ENCODE measurements around the gene DPP9. TPM values are rescaled to one million over a fixed set of nuclear protein-coding genes. Genes with fewer than 3 reads are reported as not detected.

Gene DPP9
- total RNA-seq, result 10 to 100 TPM; 44.0 to 54.6 TPM

GRCh38 chr19:4723595-4724514 is at the start of gene DPP9:
Gene DPP9, minus strand, starts transcription at chr19:4723842. Its CDS starts 3,936 bp downstream, at chr19:4719906.

GRCh38 chr19:4669723-4670480 is 53.7 kb downstream of the DPP9 start, which contains the start of gene MYDGF:
Gene MYDGF, minus strand, starts transcription at chr19:4670342. Its CDS starts 8 bp downstream, at chr19:4670334.

GRCh38 chr19:4638828-4639530 is 84.7 kb downstream of the DPP9 start, which contains the start of gene TNFAIP8L1:
Gene TNFAIP8L1, plus strand, starts transcription at chr19:4639516. Its CDS starts 12,354 bp downstream, at chr19:4651870.

Small RNAs within 50 kb of the gene (small RNA-seq; reads per million reads assigned to genes)
- 0 to 0.99 reads per million in 2 donors for gene MIR7-3

Other genes starting within 250 kb of the DPP9 start
- gene PLIN4, start 205.4 kb downstream of the DPP9 start, total RNA-seq, result under 1 TPM; under 0.01 TPM
- not detected for gene PLIN5, start 188.6 kb downstream of the DPP9 start, total RNA-seq
- not detected for gene LRG1, start 183.8 kb downstream of the DPP9 start, total RNA-seq
- gene SEMA6B, start 164.2 kb downstream of the DPP9 start, total RNA-seq, result under 1 TPM; under 0.01 to 0.33 TPM
- gene TNFAIP8L1, start 84.3 kb downstream of the DPP9 start, total RNA-seq, result 1 to 10 TPM; 5.2 to 8.7 TPM
- 100 to 1,000 TPM; 102 to 180 TPM for gene MYDGF, start 53.5 kb downstream of the DPP9 start, total RNA-seq
- gene FEM1A, start 67.9 kb upstream of the DPP9 start, total RNA-seq, result 10 to 100 TPM; 18.3 to 18.9 TPM
- gene TICAM1, start 107.9 kb upstream of the DPP9 start, total RNA-seq, result 1 to 10 TPM; 6.7 to 7.2 TPM
- 100 to 1,000 TPM in 1 of 2 donors, 10 to 100 TPM in 1; 85.0 to 124 TPM for gene PLIN3, start 143.8 kb upstream of the DPP9 start, total RNA-seq
- gene ARRDC5, start 179.1 kb upstream of the DPP9 start, total RNA-seq, result not detected
- 10 to 100 TPM in 1 of 2 donors, 1 to 10 TPM in 1; 6.9 to 39.3 TPM for gene UHRF1, start 185.7 kb upstream of the DPP9 start, total RNA-seq
- 10 to 100 TPM in 1 of 2 donors, 1 to 10 TPM in 1; 8.3 to 16.9 TPM for gene KDM4B, start 245.3 kb upstream of the DPP9 start, total RNA-seq